D721Med (cell line): ENCODE results near the gene ZNF438.

ENCODE experiments used
- DNase-seq: peaks from one replicate; pipeline ENCODE4 v3.0.0; 2011; ENCODE audit warnings: low spot score; ENCODE audit not compliant: insufficient read length
- FAIRE-seq: peaks from 2 replicates; lab custom pipeline; 2011; peaks lifted over from hg19 to GRCh38; lab: Jason Lieb, UNC
- TF ChIP-seq, protein P1 (sequence below): IDR thresholded peaks from 2 replicates; pipeline ENCODE4 v1.5.1; 2012; ENCODE audit warnings: mild to moderate bottlenecking, control low read depth; ENCODE audit not compliant: insufficient read depth; ENCODE audit errors: missing control alignments

Gene ZNF438

DNA sequence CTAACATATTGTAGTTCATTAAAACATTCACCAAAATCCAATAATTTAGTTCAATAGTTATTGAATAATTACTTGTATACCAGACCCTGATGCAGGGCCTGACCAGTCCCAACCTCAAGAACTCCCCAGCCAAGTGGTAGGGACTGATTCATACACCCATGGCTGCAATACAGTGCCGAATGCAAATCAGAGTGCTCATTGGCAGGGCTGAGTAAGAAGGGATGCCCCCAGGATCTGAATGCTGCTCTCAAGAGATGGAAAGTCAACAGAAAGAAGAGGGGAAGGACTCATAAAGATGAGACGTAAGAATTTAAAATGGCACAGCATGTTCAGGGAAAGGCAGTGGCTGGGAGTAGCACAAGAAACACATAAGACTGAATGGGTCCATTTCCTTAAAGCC, 29.9 kb downstream of the ZNF438 start:
- no peak for DNase-seq
- TF ChIP-seq, protein P1, sequence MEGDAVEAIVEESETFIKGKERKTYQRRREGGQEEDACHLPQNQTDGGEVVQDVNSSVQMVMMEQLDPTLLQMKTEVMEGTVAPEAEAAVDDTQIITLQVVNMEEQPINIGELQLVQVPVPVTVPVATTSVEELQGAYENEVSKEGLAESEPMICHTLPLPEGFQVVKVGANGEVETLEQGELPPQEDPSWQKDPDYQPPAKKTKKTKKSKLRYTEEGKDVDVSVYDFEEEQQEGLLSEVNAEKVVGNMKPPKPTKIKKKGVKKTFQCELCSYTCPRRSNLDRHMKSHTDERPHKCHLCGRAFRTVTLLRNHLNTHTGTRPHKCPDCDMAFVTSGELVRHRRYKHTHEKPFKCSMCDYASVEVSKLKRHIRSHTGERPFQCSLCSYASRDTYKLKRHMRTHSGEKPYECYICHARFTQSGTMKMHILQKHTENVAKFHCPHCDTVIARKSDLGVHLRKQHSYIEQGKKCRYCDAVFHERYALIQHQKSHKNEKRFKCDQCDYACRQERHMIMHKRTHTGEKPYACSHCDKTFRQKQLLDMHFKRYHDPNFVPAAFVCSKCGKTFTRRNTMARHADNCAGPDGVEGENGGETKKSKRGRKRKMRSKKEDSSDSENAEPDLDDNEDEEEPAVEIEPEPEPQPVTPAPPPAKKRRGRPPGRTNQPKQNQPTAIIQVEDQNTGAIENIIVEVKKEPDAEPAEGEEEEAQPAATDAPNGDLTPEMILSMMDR = no peak
- no peak for FAIRE-seq

DNA sequence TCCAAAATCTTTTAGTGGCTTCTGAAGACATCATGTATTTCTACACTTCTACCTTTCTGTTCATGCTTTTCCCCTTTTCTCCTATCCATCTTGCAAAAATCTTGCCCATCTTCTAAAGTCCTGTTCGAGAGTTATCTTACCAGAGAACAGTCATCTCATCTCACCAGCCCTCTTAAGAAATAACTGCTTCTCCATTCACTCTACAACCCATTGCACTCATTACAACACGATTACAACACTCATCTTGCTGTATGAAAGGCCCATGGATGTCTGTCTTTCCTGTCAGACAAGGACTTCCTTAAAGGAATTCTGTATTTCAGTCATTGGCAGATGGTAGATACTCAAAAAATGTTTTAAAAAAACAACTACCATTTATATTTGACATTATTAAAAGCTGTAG, 30.8 kb downstream of the ZNF438 start:
- DNase-seq = no peak
- no peak for FAIRE-seq
- TF ChIP-seq, protein P1 = no peak

DNA sequence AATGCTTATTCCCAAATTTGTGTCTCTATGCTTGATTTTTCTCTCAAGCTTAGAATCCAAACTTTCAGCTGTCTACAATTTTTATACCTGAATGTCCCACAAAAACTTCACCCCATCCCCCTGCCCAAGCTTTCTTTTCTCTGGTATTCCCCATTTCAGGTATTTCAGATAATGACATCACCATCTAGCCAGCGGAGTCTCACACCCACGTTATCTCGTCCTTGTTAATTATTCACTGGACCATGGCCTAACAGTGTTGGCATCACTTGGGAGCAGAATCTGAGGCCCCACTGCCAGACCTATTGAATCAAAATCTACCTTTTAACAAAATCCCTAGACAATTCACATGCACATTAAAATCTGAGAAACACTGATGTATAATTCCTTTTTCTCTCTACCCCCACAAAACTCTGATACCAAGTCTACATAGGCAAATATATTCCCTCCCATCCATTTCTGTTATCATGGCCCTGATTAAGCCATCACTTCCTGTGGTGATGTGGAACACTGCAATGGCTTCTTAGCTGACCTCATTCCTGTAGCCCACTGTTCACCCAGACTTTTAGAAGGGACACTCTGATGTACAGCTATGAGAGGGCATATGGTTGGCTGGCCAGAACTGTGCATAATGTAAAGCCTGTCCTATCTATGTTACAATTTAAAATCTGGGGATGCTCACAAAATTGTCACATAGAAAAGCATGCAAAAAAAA, 31.4 kb downstream of the ZNF438 start:
- FAIRE-seq (no peak), DNase-seq (no peak)

DNA sequence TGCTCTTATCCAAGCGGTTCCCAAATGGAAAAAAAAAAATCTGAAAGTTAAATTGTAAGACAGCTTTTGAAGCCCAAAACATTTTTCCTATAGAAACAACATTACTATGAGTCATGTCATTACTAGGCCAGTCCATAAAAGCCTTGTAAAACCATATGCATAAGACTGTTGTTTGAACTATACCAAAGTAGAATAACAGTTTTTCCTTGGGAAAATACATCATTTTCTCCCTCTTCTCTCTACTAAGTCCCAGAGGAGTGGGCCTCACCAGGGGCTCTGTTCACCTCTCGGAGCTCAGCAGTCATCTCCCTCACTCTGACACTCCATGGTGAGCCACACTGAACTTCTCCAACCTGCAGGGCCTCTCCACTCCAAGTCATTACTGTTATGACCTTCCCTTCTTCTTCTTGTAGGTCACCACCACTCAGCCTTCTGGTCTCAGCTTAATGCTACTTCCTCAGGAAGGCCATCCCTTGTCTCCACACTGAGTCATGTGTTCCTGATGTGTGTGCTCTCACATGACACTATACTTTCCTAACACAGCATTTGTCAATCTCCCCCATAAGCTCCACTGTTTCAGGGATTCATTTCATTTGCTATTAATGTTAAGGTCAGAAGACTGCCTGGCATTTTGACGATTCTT, 32.5 kb downstream of the ZNF438 start:
- TF ChIP-seq, protein P1 = no peak
- DNase-seq (no peak), FAIRE-seq (no peak)

More for the DNA sequence above, 31.4 kb downstream of the ZNF438 start:
- TF ChIP-seq, protein P1 = no peak

DNA sequence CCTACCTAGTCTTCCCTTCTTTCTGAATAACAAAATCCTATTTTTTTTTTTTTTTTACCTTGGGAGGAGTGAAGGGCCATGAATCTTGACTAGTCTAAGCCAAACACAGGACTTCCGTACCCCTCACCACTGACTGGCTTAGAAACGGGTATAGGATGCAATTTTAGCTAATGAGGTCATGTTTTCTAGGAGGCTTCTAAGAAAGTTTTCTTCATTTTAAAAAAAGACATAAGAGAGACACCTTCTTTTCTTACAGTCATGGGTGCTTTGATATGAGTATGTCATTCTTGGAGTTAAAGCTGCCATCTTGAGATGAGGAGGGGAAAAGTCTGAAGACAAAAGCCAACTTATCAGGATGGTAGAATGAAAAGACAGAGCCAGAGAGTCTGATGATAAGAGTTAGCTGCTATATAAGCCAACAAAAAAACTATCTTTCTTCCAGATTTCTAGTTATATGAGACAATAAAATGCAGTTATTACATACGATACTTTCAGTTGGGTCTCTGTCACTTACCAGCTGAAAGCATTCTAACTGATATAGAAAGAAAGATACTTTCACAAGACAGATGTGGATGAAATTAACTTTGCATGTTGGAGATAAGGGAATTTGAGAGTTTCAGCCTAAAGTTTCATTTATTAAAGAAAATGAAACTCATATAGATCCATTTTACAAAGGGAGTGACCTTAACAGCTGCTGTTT, 34.0 kb downstream of the ZNF438 start:
- FAIRE-seq = no peak
- DNase-seq = no peak
- TF ChIP-seq, protein P1 = no peak

DNA sequence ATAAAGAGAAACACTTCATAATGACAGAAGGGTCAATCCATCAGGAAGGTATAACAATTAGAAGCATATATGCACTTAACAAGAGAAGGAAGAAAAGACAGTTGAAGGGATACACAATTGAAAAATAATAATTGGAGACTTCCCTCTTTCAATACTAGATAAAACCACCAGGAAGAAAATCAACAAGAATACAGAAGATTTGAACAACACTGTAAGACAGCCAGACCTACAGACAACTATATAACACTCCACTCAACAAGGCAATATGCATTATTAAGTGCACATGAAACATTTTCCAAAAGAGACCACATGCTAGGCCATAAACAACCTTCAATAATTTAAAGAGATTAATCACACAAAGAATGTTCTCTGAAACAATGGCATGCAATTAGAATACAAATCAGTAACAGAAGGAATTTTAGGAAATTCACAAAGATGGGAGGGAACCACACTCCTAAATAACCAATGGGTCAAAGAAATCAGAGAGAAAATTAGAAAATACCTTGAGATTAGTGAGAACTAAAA, 35.1 kb downstream of the ZNF438 start:
- no peak for DNase-seq
- FAIRE-seq = no peak
- TF ChIP-seq, protein P1 = no peak
